OCI-LY1 (cell line): ENCODE measurements around the gene AMT.

Experiments
- H2AFZ ChIP-seq: fragments of 200-600 bp; sonication (generic), shearing (Covaris generic); 2 replicates; pipeline ENCODE4 v1.6.0; 2014; ENCODE audit warnings: antibody characterized with exemption, mild to moderate bottlenecking, low read length
- H3F3A ChIP-seq: fragments of 200-600 bp; sonication (generic), shearing (Covaris generic); 2 replicates; pipeline ENCODE4 v1.6.0; 2014; ENCODE audit warnings: mild to moderate bottlenecking, antibody characterized with exemption, low read length, moderate library complexity; ENCODE audit not compliant: insufficient read depth
- H3K27ac ChIP-seq: fragments of 200-600 bp; sonication (generic); 2 replicates; pipeline ENCODE4 v1.5.1; 2014; ENCODE audit warnings: low read length, mixed run types, mild to moderate bottlenecking, low read depth; ENCODE audit not compliant: poor library complexity, severe bottlenecking
- H3K27me3 ChIP-seq: fragments of 200-600 bp; sonication (generic); 2 replicates; pipeline ENCODE4 v1.6.0; 2014; ENCODE audit warnings: antibody characterized with exemption, mild to moderate bottlenecking, low read length, moderate library complexity; ENCODE audit not compliant: insufficient read depth
- H3K36me3 ChIP-seq: fragments of 200-600 bp; sonication (generic); 2 replicates; pipeline ENCODE4 v1.6.1; 2014; ENCODE audit warnings: mild to moderate bottlenecking, antibody characterized with exemption, low read length, moderate library complexity, mixed read lengths; ENCODE audit not compliant: insufficient read depth
- H3K4me1 ChIP-seq: fragments of 200-600 bp; sonication (generic); 2 replicates; pipeline ENCODE4 v1.5.1; 2014; ENCODE audit warnings: mild to moderate bottlenecking, low read length, moderate library complexity; ENCODE audit not compliant: insufficient read depth, severe bottlenecking
- H3K4me2 ChIP-seq: fragments of 200-600 bp; sonication (generic), shearing (Covaris generic); 2 replicates; pipeline ENCODE4 v1.6.1; 2014; ENCODE audit warnings: low read length
- H3K4me3 ChIP-seq: fragments of 200-600 bp; sonication (generic); 2 replicates; pipeline ENCODE4 v1.5.1; 2014; ENCODE audit warnings: low read length, low read depth, mild to moderate bottlenecking, mixed read lengths; ENCODE audit not compliant: poor library complexity, severe bottlenecking
- H3K79me2 ChIP-seq: fragments of 200-600 bp; shearing (Covaris generic); 2 replicates; pipeline ENCODE4 v1.6.1; 2016; ENCODE audit warnings: mixed run types, low read length, mixed read lengths; ENCODE audit not compliant: insufficient read depth
- H3K9ac ChIP-seq: fragments of 200-600 bp; sonication (generic), shearing (Covaris generic); 2 replicates; pipeline ENCODE4 v1.6.1; 2014; ENCODE audit warnings: mild to moderate bottlenecking, low read length, mixed read lengths
- H3K9me2 ChIP-seq: fragments of 200-600 bp; sonication (generic), shearing (Covaris generic); 2 replicates; pipeline ENCODE4 v1.6.1; 2014; ENCODE audit warnings: low read depth, mild to moderate bottlenecking, low read length, mixed read lengths
- H3K9me3 ChIP-seq: fragments of 200-600 bp; shearing (Covaris generic); 2 replicates; pipeline ENCODE4 v1.6.1; 2014; ENCODE audit warnings: low read length, mixed read lengths
- H4K20me1 ChIP-seq: fragments of 200-600 bp; sonication (generic), shearing (Covaris generic); 2 replicates; pipeline ENCODE4 v1.6.0; 2016; ENCODE audit warnings: mild to moderate bottlenecking, low read length; ENCODE audit not compliant: insufficient read depth
- EZH2 ChIP-seq: fragments of 200-600 bp; sonication (generic), shearing (Covaris generic); IDR thresholded peaks from 2 replicates; pipeline ENCODE4 v1.8.0; 2017; ENCODE audit warnings: borderline replicate concordance, mixed run types, mild to moderate bottlenecking, antibody characterized with exemption, low read length, moderate library complexity, mixed read lengths
- TF ChIP-seq, protein P1 (sequence below): fragments of 200-600 bp; sonication (generic), shearing (Covaris generic); IDR thresholded peaks from 2 replicates; pipeline ENCODE4 v1.5.1; 2017; ENCODE audit warnings: mild to moderate bottlenecking, antibody characterized with exemption, low read length, moderate library complexity, mixed read lengths

The AMT gene

DNA sequence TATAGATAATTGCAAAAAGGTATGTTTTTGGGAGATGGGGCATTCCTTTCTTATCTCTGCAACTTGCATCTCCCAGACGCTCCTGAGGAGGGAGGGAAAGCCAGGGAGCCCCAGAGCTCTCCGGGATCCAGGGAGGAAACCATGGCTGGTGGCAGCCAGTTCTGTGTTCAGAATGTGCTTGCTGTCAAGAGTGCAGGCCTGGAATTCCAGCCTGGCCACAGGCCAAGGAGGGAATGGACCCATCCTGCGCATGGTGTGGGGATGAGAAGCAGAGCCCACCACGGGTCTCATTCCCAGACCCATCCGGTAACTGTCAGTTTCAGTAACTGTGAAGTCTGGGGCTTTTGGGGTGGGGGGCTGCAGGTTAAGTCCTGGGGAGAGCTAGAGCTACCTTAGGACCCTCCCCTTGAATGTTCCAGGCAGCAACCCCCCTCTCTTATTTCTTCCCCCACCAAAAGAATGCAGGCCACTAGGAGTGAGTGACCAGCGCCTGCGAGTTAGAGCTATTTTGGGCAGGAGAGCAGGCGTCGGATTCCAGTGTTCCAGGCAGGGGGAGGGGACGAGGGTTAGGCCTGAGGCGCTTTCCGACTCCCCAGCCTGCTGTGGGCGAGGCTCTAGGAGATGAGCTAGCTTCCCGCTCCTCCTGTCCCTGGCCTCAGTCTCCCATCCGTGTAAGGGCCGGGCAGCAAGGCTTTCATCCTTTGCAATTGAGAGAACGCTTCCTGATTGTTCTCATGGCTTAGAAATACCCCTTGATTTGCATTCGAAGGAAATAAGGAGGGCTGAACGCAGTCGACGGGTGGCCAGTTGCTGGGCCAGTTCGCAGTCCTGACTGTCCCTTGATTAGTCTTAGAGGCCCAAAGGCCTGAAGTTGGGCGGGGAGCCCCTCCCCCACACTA, 47.0 kb upstream of the AMT start:
- Histone ChIP-seq H3K4me2 (peak overlapping the region; percentile 84), H2AFZ (no peak overlapping the region), H3K27ac (peak overlapping the region; percentile 73), H3K27me3 (no peaks in the 10 kb centered on the region), H3K4me3 (peak overlapping the region; percentile 97), H3K4me1 (peaks cover 21% of the 10 kb centered on the region), H3F3A (no peaks in the 10 kb centered on the region), H3K9me3 (no peaks in the 10 kb centered on the region), H3K9me2 (no peaks in the 10 kb centered on the region), H3K9ac (peak overlapping the region; percentile 74), H3K79me2 (peaks cover 16% of the 10 kb centered on the region), H4K20me1 (no peaks in the 10 kb centered on the region), H3K36me3 (peaks cover 5% of the 10 kb centered on the region; the same call in 1 of the 2 replicates)
- no peak for TF ChIP-seq EZH2
- TF ChIP-seq, protein P1, sequence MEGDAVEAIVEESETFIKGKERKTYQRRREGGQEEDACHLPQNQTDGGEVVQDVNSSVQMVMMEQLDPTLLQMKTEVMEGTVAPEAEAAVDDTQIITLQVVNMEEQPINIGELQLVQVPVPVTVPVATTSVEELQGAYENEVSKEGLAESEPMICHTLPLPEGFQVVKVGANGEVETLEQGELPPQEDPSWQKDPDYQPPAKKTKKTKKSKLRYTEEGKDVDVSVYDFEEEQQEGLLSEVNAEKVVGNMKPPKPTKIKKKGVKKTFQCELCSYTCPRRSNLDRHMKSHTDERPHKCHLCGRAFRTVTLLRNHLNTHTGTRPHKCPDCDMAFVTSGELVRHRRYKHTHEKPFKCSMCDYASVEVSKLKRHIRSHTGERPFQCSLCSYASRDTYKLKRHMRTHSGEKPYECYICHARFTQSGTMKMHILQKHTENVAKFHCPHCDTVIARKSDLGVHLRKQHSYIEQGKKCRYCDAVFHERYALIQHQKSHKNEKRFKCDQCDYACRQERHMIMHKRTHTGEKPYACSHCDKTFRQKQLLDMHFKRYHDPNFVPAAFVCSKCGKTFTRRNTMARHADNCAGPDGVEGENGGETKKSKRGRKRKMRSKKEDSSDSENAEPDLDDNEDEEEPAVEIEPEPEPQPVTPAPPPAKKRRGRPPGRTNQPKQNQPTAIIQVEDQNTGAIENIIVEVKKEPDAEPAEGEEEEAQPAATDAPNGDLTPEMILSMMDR = no peak

DNA sequence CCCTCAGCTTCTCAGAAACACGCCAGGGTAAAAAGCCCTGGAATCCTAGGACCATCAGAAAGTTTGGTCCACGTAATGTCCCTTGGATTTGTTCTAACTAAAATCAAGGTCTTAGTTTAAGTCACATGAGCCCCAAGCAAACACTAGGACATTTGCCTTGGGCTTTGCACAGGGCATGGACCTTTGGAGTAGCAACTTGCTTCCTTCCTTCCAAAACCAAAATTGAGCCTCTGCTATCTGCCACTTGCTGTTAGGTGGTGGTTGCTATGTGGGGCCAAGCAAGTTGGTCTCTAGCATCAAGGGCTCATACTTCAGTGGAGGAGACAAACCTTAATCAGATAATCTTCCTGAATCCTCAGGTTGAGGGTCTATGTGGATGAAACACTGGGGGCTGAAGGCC, 43.8 kb upstream of the AMT start:
- TF ChIP-seq, protein P1 = no peak
- no peak for TF ChIP-seq EZH2
- no peaks in the 10 kb centered on the region for H3K9me3 ChIP-seq
- no peak overlapping the region for H3K4me3 ChIP-seq
- H3K9ac ChIP-seq = no peak overlapping the region
- peaks cover 4% of the 10 kb centered on the region for H3K79me2 ChIP-seq
- H3K4me1 ChIP-seq = peaks cover 11% of the 10 kb centered on the region
- no peak overlapping the region for H3K27ac ChIP-seq
- H3K27me3 ChIP-seq = no peaks in the 10 kb centered on the region
- no peaks in the 10 kb centered on the region for H3K9me2 ChIP-seq
- no peaks in the 10 kb centered on the region for H3K36me3 ChIP-seq
- no peak overlapping the region for H2AFZ ChIP-seq
- no peaks in the 10 kb centered on the region for H3F3A ChIP-seq
- no peak overlapping the region for H3K4me2 ChIP-seq
- H4K20me1 ChIP-seq = no peaks in the 10 kb centered on the region

DNA sequence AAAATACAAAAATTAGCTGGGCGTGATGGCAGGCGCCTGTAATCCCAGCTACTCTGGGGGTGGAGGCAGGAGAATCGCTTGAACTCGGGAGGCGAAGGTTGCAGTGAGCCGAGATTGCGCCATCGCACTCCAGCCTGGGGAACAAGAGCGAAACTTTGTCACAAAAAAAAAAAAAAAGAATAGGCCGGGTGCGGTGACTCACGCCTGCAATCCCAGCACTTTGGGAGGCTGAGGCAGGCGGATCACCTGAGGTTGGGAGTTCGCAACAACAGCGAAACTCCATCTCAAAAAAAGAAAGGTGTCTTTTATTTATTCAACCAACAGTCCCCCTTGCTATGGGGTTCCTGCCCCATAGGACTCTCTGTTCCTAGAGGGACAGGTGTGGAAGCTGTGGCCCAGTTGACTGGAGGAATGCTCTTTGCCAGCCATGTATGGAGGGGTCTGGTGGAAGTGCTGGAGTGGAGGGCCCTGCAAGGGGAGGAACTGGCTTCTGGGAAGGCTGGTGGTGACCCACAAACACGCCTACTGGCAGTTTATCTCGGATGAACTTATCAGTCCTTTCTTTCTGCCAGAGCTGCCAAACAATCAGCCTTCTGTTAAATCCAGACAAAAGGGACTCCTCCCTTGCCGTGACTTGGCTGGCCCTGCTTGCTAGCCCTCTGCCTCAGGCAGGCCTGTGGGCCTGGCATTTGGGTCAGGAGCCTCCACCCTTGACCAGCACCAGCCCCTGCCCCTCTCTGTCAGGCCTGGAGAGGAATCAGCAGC, 43.2 kb upstream of the AMT start:
- Histone ChIP-seq H4K20me1 (no peaks in the 10 kb centered on the region), H3K9me2 (no peaks in the 10 kb centered on the region), H3K4me3 (no peak overlapping the region), H3K27me3 (no peaks in the 10 kb centered on the region), H3K9ac (no peak overlapping the region), H3K36me3 (no peaks in the 10 kb centered on the region), H3K4me2 (no peak overlapping the region), H3K79me2 (no peaks in the 10 kb centered on the region), H3K4me1 (peaks cover 7% of the 10 kb centered on the region), H3K9me3 (no peaks in the 10 kb centered on the region), H3F3A (no peaks in the 10 kb centered on the region), H3K27ac (no peak overlapping the region), H2AFZ (no peak overlapping the region)
- TF ChIP-seq EZH2 = no peak
- TF ChIP-seq, protein P1 = no peak
